Activated naive CD8-positive, alpha-beta T cell (primary cell): ENCODE data around the gene SP6.
A peak's percentile ranks its signal among the peaks of the same experiment; 100 is the strongest.

Source experiments
- H3K27ac Mint-ChIP-seq: one replicate; pipeline ENCODE4 v1.8.0; 2021; ENCODE audit warnings: mixed read lengths
- H3K27me3 Mint-ChIP-seq: one replicate; pipeline ENCODE4 v1.8.0; 2021; ENCODE audit warnings: mixed read lengths
- H3K36me3 Mint-ChIP-seq: one replicate; pipeline ENCODE4 v1.8.0; 2021; ENCODE audit warnings: mixed read lengths
- H3K4me1 Mint-ChIP-seq: one replicate; pipeline ENCODE4 v1.8.0; 2021; ENCODE audit warnings: low read depth, mixed read lengths
- H3K4me3 Mint-ChIP-seq: one replicate; pipeline ENCODE4 v1.8.0; 2021; ENCODE audit warnings: mild to moderate bottlenecking, mixed read lengths
- H3K9me3 Mint-ChIP-seq: one replicate; pipeline ENCODE4 v1.8.0; 2021; ENCODE audit warnings: low read depth, mixed read lengths

The SP6 gene

DNA sequence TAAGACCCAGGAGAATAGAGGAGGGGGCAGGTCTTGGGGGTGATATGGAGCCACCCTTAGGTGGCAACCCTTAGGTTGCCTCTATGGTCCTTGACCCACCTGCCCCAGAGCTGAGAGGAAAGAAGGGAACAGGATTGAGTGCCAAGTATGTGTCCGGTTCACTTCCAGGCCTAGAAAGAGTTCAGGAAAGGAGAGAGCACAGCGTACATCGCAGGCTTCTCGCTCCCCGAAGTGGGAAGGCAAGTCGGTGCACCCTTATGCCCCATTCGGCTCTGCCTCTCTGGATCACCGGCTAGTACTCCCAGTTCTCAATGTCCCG lies 631 bp downstream of the SP6 start:
- Mint-ChIP-seq H3K36me3 (no peaks in the 10 kb centered on the region), H3K27ac (no peak overlapping the region), H3K9me3 (no peaks in the 10 kb centered on the region), H3K27me3 (peaks cover 49% of the 10 kb centered on the region), H3K4me3 (peak overlapping the region; percentile 66), H3K4me1 (peaks cover 22% of the 10 kb centered on the region)

DNA sequence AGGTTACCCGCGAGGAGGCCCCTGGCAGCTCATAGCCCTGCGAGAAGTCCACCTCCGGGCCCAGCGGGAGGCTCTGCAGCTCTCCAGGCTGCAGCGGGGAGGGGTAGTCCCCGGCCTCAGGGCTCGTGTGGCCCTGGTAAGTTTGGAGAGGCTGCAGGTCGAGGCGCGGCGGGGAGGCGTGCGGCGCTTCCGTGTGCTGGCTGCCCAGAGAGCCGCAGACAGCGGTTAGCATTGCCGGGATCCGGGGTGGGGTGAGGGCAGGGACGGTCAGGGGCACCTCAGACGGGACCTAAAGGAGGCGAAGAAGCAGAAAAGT lies 2.8 kb downstream of the SP6 start:
- Mint-ChIP-seq H3K36me3 (no peaks in the 10 kb centered on the region), H3K4me3 (no peak overlapping the region), H3K4me1 (peaks cover 20% of the 10 kb centered on the region), H3K27me3 (peaks cover 36% of the 10 kb centered on the region), H3K27ac (no peak overlapping the region), H3K9me3 (no peaks in the 10 kb centered on the region)

DNA sequence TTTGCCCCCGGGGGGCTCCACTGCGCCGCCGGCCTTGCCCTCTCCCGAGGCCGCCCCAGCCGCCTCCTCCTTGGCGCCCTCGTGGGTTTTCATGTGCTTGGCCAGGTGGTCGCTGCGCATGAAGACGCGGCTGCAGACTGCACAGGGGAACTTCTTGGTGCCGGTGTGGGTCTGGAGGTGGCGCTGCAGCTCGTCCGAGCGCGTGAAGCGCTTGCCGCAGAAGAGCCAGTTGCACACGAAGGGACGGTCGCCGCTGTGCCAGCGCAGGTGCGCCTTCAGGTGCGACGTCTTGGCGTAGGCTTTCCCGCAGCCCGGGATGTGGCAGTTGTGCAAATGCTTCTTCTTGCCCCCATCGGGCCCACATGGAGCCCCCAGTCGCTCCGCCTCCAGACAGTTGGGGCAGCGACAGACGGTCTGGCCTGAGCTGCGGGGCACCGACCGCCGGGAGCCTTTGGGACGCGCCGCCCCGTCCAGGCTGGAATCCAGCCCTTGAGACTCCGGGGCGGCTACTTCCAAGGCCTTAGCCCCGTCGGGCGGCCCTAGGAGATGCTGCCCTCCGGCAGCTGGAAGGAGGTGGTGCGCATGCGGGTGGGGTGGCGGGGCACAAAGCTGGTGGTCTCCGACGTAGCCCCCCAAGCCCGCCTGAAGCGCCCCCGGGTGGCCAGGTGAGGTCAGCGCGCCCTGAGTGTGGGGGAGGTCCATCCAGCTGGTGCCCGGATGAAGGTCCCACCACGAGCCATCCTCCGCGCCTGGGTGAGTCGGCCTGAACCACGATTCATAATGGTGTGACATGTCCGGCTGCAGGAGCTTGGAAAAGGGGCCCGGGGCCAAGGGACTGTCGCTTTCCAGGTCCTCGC lies 3.4 kb downstream of the SP6 start:
- H3K36me3 Mint-ChIP-seq: no peaks in the 10 kb centered on the region
- H3K4me1 Mint-ChIP-seq: peaks cover 24% of the 10 kb centered on the region
- no peaks in the 10 kb centered on the region for H3K9me3 Mint-ChIP-seq
- peaks cover 35% of the 10 kb centered on the region for H3K27me3 Mint-ChIP-seq
- no peak overlapping the region for H3K27ac Mint-ChIP-seq
- H3K4me3 Mint-ChIP-seq: no peak overlapping the region

- H3K27ac Mint-ChIP-seq: no peak overlapping the region
- H3K4me1 Mint-ChIP-seq: peaks cover 23% of the 10 kb centered on the region
- H3K9me3 Mint-ChIP-seq: no peaks in the 10 kb centered on the region
- no peaks in the 10 kb centered on the region for H3K36me3 Mint-ChIP-seq
- H3K27me3 Mint-ChIP-seq: peaks cover 28% of the 10 kb centered on the region
- H3K4me3 Mint-ChIP-seq: no peak overlapping the region
These were observed 4.1 kb downstream of the SP6 start for GRCh38 chr17:47846716-47847340.

DNA sequence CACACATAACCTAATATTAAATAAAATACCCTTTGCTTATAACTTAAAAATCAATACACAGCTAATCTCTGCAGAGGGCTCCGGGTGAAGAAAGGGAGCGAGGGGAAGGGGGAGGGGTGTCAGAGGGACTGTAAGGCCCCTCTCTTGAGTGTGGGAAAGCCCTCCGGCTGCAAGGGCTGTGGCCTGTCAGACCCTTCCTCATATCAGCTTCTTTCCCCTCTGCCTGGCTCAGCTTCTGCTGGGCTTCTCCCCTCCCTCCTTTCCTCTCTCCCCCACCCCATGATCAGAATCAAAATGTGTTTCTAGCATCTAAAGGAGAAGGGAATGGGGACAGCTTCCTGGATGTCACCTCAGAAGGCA lies 5.3 kb downstream of the SP6 start:
- Mint-ChIP-seq H3K4me1 (peaks cover 29% of the 10 kb centered on the region), H3K9me3 (no peaks in the 10 kb centered on the region), H3K27me3 (peaks cover 27% of the 10 kb centered on the region), H3K27ac (no peak overlapping the region), H3K36me3 (no peaks in the 10 kb centered on the region), H3K4me3 (no peak overlapping the region)

- H3K27ac Mint-ChIP-seq: no peak overlapping the region
- peaks cover 26% of the 10 kb centered on the region for H3K27me3 Mint-ChIP-seq
- H3K4me1 Mint-ChIP-seq: peaks cover 28% of the 10 kb centered on the region
- H3K4me3 Mint-ChIP-seq: no peak overlapping the region
- no peaks in the 10 kb centered on the region for H3K9me3 Mint-ChIP-seq
- H3K36me3 Mint-ChIP-seq: no peaks in the 10 kb centered on the region
These were observed 5.9 kb downstream of the SP6 start for GRCh38 chr17:47844814-47845715.

DNA sequence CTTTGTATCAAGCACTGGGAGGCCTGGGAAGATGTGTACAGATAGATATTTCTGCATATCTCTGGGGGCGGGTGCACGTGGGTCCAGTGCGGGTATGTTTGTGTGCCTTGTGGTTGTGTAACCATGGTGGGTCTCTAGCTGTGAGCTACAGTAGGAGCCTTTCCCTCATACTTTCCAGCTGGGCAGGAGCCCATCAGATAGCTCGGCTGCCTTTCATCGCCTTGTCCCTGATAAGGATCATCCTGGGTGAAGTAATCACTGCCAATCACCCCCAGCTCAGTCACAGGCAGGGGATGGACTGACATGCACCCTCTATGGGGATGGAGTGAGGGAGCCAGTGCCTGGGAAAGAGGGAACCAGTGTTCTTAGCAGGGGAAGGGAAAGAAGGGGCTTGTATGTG lies 6.7 kb downstream of the SP6 start:
- peaks cover 20% of the 10 kb centered on the region for H3K27me3 Mint-ChIP-seq
- H3K27ac Mint-ChIP-seq: no peak overlapping the region
- no peaks in the 10 kb centered on the region for H3K9me3 Mint-ChIP-seq
- H3K4me1 Mint-ChIP-seq: peaks cover 29% of the 10 kb centered on the region
- no peak overlapping the region for H3K4me3 Mint-ChIP-seq
- no peaks in the 10 kb centered on the region for H3K36me3 Mint-ChIP-seq

GRCh38 chr17:47843391-47843730 lies 7.6 kb downstream of the SP6 start:
- Mint-ChIP-seq H3K4me1 (peaks cover 28% of the 10 kb centered on the region), H3K27me3 (peaks cover 13% of the 10 kb centered on the region), H3K27ac (no peak overlapping the region), H3K9me3 (no peaks in the 10 kb centered on the region), H3K4me3 (no peak overlapping the region), H3K36me3 (no peaks in the 10 kb centered on the region)

GRCh38 chr17:47841488-47842291 lies 9.3 kb downstream of the SP6 start:
- peaks cover 10% of the 10 kb centered on the region for H3K27me3 Mint-ChIP-seq
- H3K4me3 Mint-ChIP-seq: peak overlapping the region; percentile 94
- H3K9me3 Mint-ChIP-seq: no peaks in the 10 kb centered on the region
- peaks cover 25% of the 10 kb centered on the region for H3K4me1 Mint-ChIP-seq
- H3K36me3 Mint-ChIP-seq: no peaks in the 10 kb centered on the region
- peak overlapping the region; percentile 70 for H3K27ac Mint-ChIP-seq

DNA sequence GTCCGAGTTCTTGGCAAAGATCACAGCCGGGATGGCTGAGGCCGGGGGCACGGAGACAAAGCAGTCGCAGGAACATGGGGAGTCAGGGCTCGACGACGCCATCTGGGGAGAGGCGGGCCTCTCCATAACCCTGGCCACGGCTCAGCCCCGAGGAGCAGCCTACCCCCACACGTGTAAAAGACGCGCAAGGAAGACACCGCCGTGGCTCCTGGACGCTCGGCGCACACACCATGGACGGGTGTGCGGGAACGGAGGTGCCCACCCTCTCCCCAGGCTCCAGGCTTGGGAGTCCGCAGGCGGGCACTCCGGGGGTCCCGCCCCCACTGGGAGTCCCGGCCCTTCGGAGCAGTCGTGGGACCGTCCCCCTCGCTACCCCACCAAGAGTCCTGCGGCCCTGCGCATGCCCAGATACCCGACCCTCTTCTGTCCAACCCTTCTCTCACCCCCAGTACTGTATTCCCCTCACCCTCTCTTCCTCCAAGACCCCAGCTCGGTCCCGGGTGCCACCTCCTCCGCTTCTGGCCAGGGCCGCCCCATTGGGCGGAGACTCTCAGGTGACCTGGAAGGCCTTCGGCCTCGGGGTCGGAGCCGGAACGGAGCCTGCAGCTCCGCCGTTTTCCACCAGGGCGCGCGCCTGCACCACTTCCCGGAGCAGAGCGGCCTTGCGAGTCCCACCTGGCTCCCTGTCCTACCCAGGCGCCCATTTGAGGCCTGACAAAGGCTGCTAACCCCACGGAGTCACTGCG lies 10.0 kb downstream of the SP6 start, which contains the start of gene SCRN2:
TSS of gene SCRN2 (minus strand) at position 532 of the 746 bp plus-strand sequence. CDS start at position 102, 430 bp downstream.
- H3K27ac Mint-ChIP-seq: peak within 1 kb of the TSS; percentile 70
- peaks cover 25% of the 10 kb centered on the region for H3K4me1 Mint-ChIP-seq
- no peaks in the 10 kb centered on the region for H3K9me3 Mint-ChIP-seq
- H3K4me3 Mint-ChIP-seq: peak within 1 kb of the TSS; percentile 94
- peaks cover 4% of the 10 kb centered on the region for H3K27me3 Mint-ChIP-seq
- no peaks in the 10 kb centered on the region for H3K36me3 Mint-ChIP-seq

GRCh38 chr17:47840001-47840741 lies 10.8 kb downstream of the SP6 start:
- Mint-ChIP-seq H3K36me3 (no peaks in the 10 kb centered on the region), H3K27ac (peak overlapping the region; percentile 70), H3K4me1 (peaks cover 31% of the 10 kb centered on the region), H3K9me3 (no peaks in the 10 kb centered on the region), H3K4me3 (peak overlapping the region; percentile 94), H3K27me3 (peaks cover under 1% of the 10 kb centered on the region)

DNA sequence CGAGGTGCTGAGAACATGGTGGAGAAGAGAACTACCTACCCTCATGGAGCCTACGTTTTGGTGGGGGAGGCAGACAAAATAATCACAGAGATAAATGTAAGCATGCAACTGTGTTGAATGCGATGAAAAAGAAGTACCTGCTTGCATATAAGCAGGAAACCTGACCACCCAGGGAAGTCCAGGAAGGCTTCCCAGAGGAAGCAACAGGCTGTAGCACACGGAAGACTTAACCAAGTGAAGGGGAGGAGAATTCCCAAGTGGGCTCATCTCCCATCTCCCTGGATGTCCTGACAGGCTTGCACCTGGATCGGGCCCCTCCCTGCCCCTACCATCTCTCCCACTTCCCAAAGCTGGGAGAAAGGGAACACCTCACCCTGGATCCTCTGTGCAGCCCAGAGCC lies 11.9 kb downstream of the SP6 start:
- Mint-ChIP-seq H3K4me3 (peak overlapping the region; percentile 20), H3K27ac (no peak overlapping the region), H3K9me3 (no peaks in the 10 kb centered on the region), H3K27me3 (no peaks in the 10 kb centered on the region), H3K36me3 (no peaks in the 10 kb centered on the region), H3K4me1 (peaks cover 42% of the 10 kb centered on the region)

GRCh38 chr17:47838636-47839035 lies 12.3 kb downstream of the SP6 start:
- H3K4me3 Mint-ChIP-seq: peak overlapping the region; percentile 20

More at GRCh38 chr17:47838636-47839035, 12.3 kb downstream of the SP6 start:
- Mint-ChIP-seq H3K9me3 (no peaks in the 10 kb centered on the region), H3K36me3 (no peaks in the 10 kb centered on the region), H3K27me3 (no peaks in the 10 kb centered on the region), H3K27ac (no peak overlapping the region), H3K4me1 (peaks cover 46% of the 10 kb centered on the region)
